ENCODE data around the gene ADAMTS6.
A peak's percentile ranks its signal among the peaks of the same experiment; 100 is the strongest.

Gene ADAMTS6

DNA sequence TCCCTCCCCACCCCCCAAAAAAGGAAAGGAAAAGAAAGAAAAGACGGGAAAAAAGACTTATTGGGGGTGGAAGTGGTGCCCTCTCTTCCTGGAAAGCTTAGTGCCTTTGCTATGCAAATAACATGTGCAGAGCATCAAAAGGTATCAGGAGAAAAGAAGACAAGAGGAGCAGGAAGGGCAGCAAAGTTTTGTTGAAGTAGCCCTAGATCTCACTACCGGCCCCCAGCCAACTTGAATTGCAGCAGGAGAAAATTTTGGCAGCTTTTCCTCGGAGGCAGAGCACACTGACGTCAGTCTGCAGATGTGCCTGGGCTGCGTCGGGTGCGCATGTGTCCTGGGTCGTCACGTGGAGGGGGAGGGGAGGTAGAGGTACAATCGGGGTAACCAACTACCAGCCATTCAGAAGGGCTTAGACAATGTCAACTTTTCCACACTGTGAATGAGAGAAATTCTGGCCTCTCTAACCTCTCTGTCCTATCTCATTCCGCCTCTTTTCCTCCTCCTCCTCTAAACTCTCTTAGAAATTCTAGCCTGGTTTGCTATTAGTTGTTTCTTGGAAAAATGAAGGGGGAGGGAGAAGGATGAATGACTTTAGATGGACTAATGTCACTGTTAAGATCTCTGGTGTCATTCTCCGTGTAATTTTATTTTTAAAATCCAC lies at the start of gene ADAMTS6:
ADAMTS6 (minus strand) TSS at position 286 of the 661 bp plus-strand sequence. CDS start 8,247 bp downstream, outside the sequence.
- no peaks in the 10 kb centered on the region for H3K9me3 ChIP-seq (ENCODE audit: control insufficient read depth, insufficient read depth, low read length)
- H3K27ac ChIP-seq (ENCODE audit: low read depth, low read length), result no peak within 1 kb of the TSS
- peak within 1 kb of the TSS; percentile 71 for H3K4me3 ChIP-seq (ENCODE audit: low read length)
- H3F3A ChIP-seq (ENCODE audit: control insufficient read depth, insufficient read depth), result no peaks in the 10 kb centered on the region
- peaks cover 48% of the 10 kb centered on the region for H3K27me3 ChIP-seq (ENCODE audit: control insufficient read depth, low read length)
- H3K36me3 ChIP-seq (ENCODE audit: control insufficient read depth, low read length), result no peaks in the 10 kb centered on the region
- H4K20me1 ChIP-seq (ENCODE audit: control insufficient read depth, insufficient read depth, low read depth, low read length), result no peaks in the 10 kb centered on the region
- H3K9me2 ChIP-seq (replicated peaks; ENCODE audit: control insufficient read depth, low read length), result no peaks in the 10 kb centered on the region
- peak within 1 kb of the TSS; percentile 86 for H3K4me2 ChIP-seq (ENCODE audit: low read length)
- no peak for TF ChIP-seq EZH2phosphoT487 (IDR thresholded peaks at IDR 0.05; ENCODE audit: borderline replicate concordance, low read length)
- TF ChIP-seq, protein P1, sequence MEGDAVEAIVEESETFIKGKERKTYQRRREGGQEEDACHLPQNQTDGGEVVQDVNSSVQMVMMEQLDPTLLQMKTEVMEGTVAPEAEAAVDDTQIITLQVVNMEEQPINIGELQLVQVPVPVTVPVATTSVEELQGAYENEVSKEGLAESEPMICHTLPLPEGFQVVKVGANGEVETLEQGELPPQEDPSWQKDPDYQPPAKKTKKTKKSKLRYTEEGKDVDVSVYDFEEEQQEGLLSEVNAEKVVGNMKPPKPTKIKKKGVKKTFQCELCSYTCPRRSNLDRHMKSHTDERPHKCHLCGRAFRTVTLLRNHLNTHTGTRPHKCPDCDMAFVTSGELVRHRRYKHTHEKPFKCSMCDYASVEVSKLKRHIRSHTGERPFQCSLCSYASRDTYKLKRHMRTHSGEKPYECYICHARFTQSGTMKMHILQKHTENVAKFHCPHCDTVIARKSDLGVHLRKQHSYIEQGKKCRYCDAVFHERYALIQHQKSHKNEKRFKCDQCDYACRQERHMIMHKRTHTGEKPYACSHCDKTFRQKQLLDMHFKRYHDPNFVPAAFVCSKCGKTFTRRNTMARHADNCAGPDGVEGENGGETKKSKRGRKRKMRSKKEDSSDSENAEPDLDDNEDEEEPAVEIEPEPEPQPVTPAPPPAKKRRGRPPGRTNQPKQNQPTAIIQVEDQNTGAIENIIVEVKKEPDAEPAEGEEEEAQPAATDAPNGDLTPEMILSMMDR (IDR thresholded peaks at IDR 0.05; ENCODE audit: low read depth, low read length, poor library complexity, severe bottlenecking), result no peak
- no peaks in the 10 kb centered on the region for H3K79me2 ChIP-seq (ENCODE audit: control insufficient read depth, low read length)
- H3K4me1 ChIP-seq (ENCODE audit: control insufficient read depth, low read length), result peaks cover 30% of the 10 kb centered on the region

- no peaks in the 10 kb centered on the region for H4K20me1 ChIP-seq (ENCODE audit: control insufficient read depth, insufficient read depth, low read depth, low read length)
- peaks cover 2% of the 10 kb centered on the region; the same call in 1 of the 2 replicates for H3F3A ChIP-seq (ENCODE audit: control insufficient read depth, insufficient read depth)
- no peaks in the 10 kb centered on the region for H3K9me2 ChIP-seq (replicated peaks; ENCODE audit: control insufficient read depth, low read length)
- H3K9me3 ChIP-seq (ENCODE audit: control insufficient read depth, insufficient read depth, low read length), result no peaks in the 10 kb centered on the region
- no peak for TF ChIP-seq EZH2phosphoT487 (IDR thresholded peaks at IDR 0.05; ENCODE audit: borderline replicate concordance, low read length)
- TF ChIP-seq, protein P1 (IDR thresholded peaks at IDR 0.05; ENCODE audit: low read depth, low read length, poor library complexity, severe bottlenecking), result no peak
- H3K36me3 ChIP-seq (ENCODE audit: control insufficient read depth, low read length), result peaks cover 17% of the 10 kb centered on the region
- H3K27me3 ChIP-seq (ENCODE audit: control insufficient read depth, low read length), result no peaks in the 10 kb centered on the region
- no peaks in the 10 kb centered on the region for H3K4me1 ChIP-seq (ENCODE audit: control insufficient read depth, low read length)
- no peaks in the 10 kb centered on the region for H3K79me2 ChIP-seq (ENCODE audit: control insufficient read depth, low read length)
- no peak overlapping the region for H3K4me2 ChIP-seq (ENCODE audit: low read length)
- no peak overlapping the region for H3K4me3 ChIP-seq (ENCODE audit: low read length)
- H3K27ac ChIP-seq (ENCODE audit: low read depth, low read length), result no peak overlapping the region
Observed at GRCh38 chr5:65530904-65531303, 49.2 kb upstream of the ADAMTS6 start.

DNA sequence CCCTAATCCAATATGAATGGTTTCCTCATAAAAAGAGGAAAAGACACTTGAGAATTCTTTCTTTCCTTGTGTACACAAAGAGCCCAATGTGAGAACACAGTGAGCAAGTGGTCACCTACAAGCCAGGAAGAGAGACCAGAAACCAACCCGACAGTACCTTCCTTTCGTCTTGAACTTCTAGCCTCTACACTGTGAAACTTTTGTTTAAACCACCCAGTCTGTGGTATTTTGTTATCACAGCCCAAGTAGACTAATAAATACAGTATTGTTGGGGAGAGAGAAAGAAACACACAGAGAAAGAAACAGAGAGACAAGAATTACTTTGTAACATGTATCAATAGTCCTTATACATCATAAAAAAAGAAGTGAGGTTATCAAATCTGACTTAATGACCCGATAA lies 44.0 kb upstream of the ADAMTS6 start:
- Histone ChIP-seq H3K4me3 (ENCODE audit: low read length) (no peak overlapping the region), H4K20me1 (ENCODE audit: control insufficient read depth, insufficient read depth, low read depth, low read length) (no peaks in the 10 kb centered on the region), H3K79me2 (ENCODE audit: control insufficient read depth, low read length) (no peaks in the 10 kb centered on the region)

More for the DNA sequence above, 44.0 kb upstream of the ADAMTS6 start:
- H3F3A ChIP-seq (ENCODE audit: control insufficient read depth, insufficient read depth), result peaks cover 2% of the 10 kb centered on the region; the same call in 1 of the 2 replicates
- H3K4me1 ChIP-seq (ENCODE audit: control insufficient read depth, low read length), result no peaks in the 10 kb centered on the region
- H3K9me2 ChIP-seq (replicated peaks; ENCODE audit: control insufficient read depth, low read length), result no peaks in the 10 kb centered on the region
- no peaks in the 10 kb centered on the region for H3K9me3 ChIP-seq (ENCODE audit: control insufficient read depth, insufficient read depth, low read length)
- H3K36me3 ChIP-seq (ENCODE audit: control insufficient read depth, low read length), result peaks cover 50% of the 10 kb centered on the region
- H3K4me2 ChIP-seq (ENCODE audit: low read length), result no peak overlapping the region
- TF ChIP-seq EZH2phosphoT487 (IDR thresholded peaks at IDR 0.05; ENCODE audit: borderline replicate concordance, low read length), result no peak
- TF ChIP-seq, protein P1 (IDR thresholded peaks at IDR 0.05; ENCODE audit: low read depth, low read length, poor library complexity, severe bottlenecking), result no peak
- H3K27ac ChIP-seq (ENCODE audit: low read depth, low read length), result no peak overlapping the region
- no peaks in the 10 kb centered on the region for H3K27me3 ChIP-seq (ENCODE audit: control insufficient read depth, low read length)
